Non-pigmented ciliary epithelial cell (primary cell): ENCODE measurements around the gene NLRP3.
"Not testable (repeated sequence)": the region's sequence is repeated elsewhere in the genome, so short reads cannot be mapped to it uniquely, and the experiment has no call there.

Experiments used
- DNase-seq: peaks from one replicate; pipeline ENCODE4 v3.0.0-alpha.2; 2010; ENCODE audit warnings: low read depth

Gene NLRP3

GRCh38 chr1:247469141-247469535 is 53.2 kb downstream of the NLRP3 start:
- no peak for DNase-seq

GRCh38 chr1:247470942-247471429 is 55.0 kb downstream of the NLRP3 start:
- DNase-seq = not testable (repeated sequence)

GRCh38 chr1:247471445-247472016 is 55.6 kb downstream of the NLRP3 start:
- no peak for DNase-seq

- no peak for DNase-seq
These were observed 56.1 kb downstream of the NLRP3 start for GRCh38 chr1:247472035-247472434.

- no peak for DNase-seq
These were observed 58.4 kb downstream of the NLRP3 start for GRCh38 chr1:247474367-247474766.

- DNase-seq = no peak
These were observed 59.8 kb downstream of the NLRP3 start for GRCh38 chr1:247475793-247476192.

- not testable (repeated sequence) for DNase-seq
These were observed 60.5 kb downstream of the NLRP3 start for GRCh38 chr1:247476328-247477058.

- DNase-seq = no peak
These were observed 66.8 kb downstream of the NLRP3 start for GRCh38 chr1:247482747-247483146.

- DNase-seq = no peak
These were observed 71.1 kb downstream of the NLRP3 start for GRCh38 chr1:247487057-247487456.

- no peak for DNase-seq
These were observed 75.4 kb downstream of the NLRP3 start for GRCh38 chr1:247491328-247491727.

- DNase-seq = no peak
These were observed 77.1 kb downstream of the NLRP3 start for GRCh38 chr1:247493106-247493505.

- no peak for DNase-seq
These were observed 78.8 kb downstream of the NLRP3 start for GRCh38 chr1:247494767-247495166.

GRCh38 chr1:247496581-247497285 is 80.8 kb downstream of the NLRP3 start:
- DNase-seq = no peak
